H9 (cell line): ENCODE results near the gene LDLR. TPM values are rescaled to one million over a fixed set of nuclear protein-coding genes. Genes with fewer than 3 reads are reported as not detected.

Experiments used
- DNase-seq: peaks from one replicate; pipeline ENCODE4 v3.0.0-alpha.2; 2017
- H2AFZ ChIP-seq: one replicate; pipeline ENCODE4 v1.6.1; 2013; ENCODE audit warnings: mild to moderate bottlenecking, low read length, control low read depth, moderate library complexity
- H2AK5ac ChIP-seq: 2 replicates; pipeline ENCODE4 v1.6.1; 2013; ENCODE audit warnings: low read length, control low read depth, mixed read lengths; ENCODE audit not compliant: insufficient read length
- H2BK120ac ChIP-seq: one replicate; pipeline ENCODE4 v1.6.1; 2013; ENCODE audit warnings: low read depth, mild to moderate bottlenecking, low read length, control low read depth, inconsistent platforms; ENCODE audit not compliant: poor library complexity, severe bottlenecking
- H2BK12ac ChIP-seq: 2 replicates; pipeline ENCODE4 v1.6.1; 2013; ENCODE audit warnings: low read length, control low read depth, mixed read lengths, low read depth; ENCODE audit not compliant: insufficient read length
- H2BK15ac ChIP-seq: 2 replicates; pipeline ENCODE4 v1.6.1; 2013; ENCODE audit warnings: low read depth, low read length, control low read depth
- H2BK20ac ChIP-seq: one replicate; pipeline ENCODE4 v1.6.1; 2013; ENCODE audit warnings: low read depth, mild to moderate bottlenecking, low read length, control low read depth, inconsistent platforms; ENCODE audit not compliant: poor library complexity, severe bottlenecking
- H2BK5ac ChIP-seq: 2 replicates; pipeline ENCODE4 v1.6.1; 2013; ENCODE audit warnings: low read length, control low read depth, mixed read lengths; ENCODE audit not compliant: insufficient read length
- H3K14ac ChIP-seq: 2 replicates; pipeline ENCODE4 v1.6.1; 2013; ENCODE audit warnings: low read length, control low read depth; ENCODE audit not compliant: insufficient read depth
- H3K18ac ChIP-seq: 2 replicates; pipeline ENCODE4 v1.6.1; 2013; ENCODE audit warnings: low read depth, mild to moderate bottlenecking, mixed read lengths, low read length, control low read depth; ENCODE audit not compliant: insufficient read length
- H3K23ac ChIP-seq: 2 replicates; pipeline ENCODE4 v1.6.1; 2013; ENCODE audit warnings: low read length, control low read depth, mixed read lengths, low read depth; ENCODE audit not compliant: insufficient read length
- H3K23me2 ChIP-seq: 2 replicates; pipeline ENCODE4 v1.6.1; 2013; ENCODE audit warnings: low read depth, mild to moderate bottlenecking, mixed read lengths, low read length, control low read depth; ENCODE audit not compliant: insufficient read length, poor library complexity, severe bottlenecking
- H3K27ac ChIP-seq: 2 replicates; pipeline ENCODE4 v1.5.1; 2013; ENCODE audit warnings: low read length, control low read depth, mixed read lengths, low read depth; ENCODE audit not compliant: insufficient read length
- H3K27me3 ChIP-seq: 2 replicates; pipeline ENCODE4 v1.6.1; 2013; ENCODE audit warnings: low read length, control low read depth, inconsistent platforms; ENCODE audit not compliant: insufficient read depth
- H3K4ac ChIP-seq: 2 replicates; pipeline ENCODE4 v1.6.1; 2013; ENCODE audit warnings: low read depth, mild to moderate bottlenecking, control low read depth, inconsistent platforms, low read length, moderate library complexity
- H3K4me1 ChIP-seq: 2 replicates; pipeline ENCODE4 v1.6.1; 2013; ENCODE audit warnings: low read length, control low read depth, inconsistent platforms; ENCODE audit not compliant: insufficient read depth
- H3K4me2 ChIP-seq: 2 replicates; pipeline ENCODE4 v1.6.1; 2013; ENCODE audit warnings: low read length, control low read depth, mixed read lengths; ENCODE audit not compliant: insufficient read length, insufficient read depth
- H3K56ac ChIP-seq: 2 replicates; pipeline ENCODE4 v1.6.1; 2013; ENCODE audit warnings: low read depth, mild to moderate bottlenecking, mixed read lengths, low read length, control low read depth; ENCODE audit not compliant: insufficient read length
- H3K79me1 ChIP-seq: 2 replicates; pipeline ENCODE4 v1.6.1; 2013; ENCODE audit warnings: low read depth, mild to moderate bottlenecking, moderate library complexity, low read length, control low read depth, inconsistent platforms; ENCODE audit not compliant: insufficient read depth, poor library complexity, severe bottlenecking
- H3K79me2 ChIP-seq: 2 replicates; pipeline ENCODE4 v1.6.1; 2013; ENCODE audit warnings: low read length, control low read depth, inconsistent platforms; ENCODE audit not compliant: insufficient read depth
- H3K9ac ChIP-seq: 2 replicates; pipeline ENCODE4 v1.6.1; 2013; ENCODE audit warnings: low read length, control low read depth, mixed read lengths; ENCODE audit not compliant: insufficient read length; ENCODE audit errors: extremely low read depth
- H3K9me3 ChIP-seq: one replicate; pipeline ENCODE4 v1.6.1; 2013; ENCODE audit warnings: low read depth, low read length, inconsistent platforms; ENCODE audit not compliant: control insufficient read depth
- H3T11ph ChIP-seq: one replicate; pipeline ENCODE4 v1.6.1; 2013; ENCODE audit warnings: mild to moderate bottlenecking, low read length, control low read depth, inconsistent platforms
- H4K20me1 ChIP-seq: one replicate; pipeline ENCODE4 v1.6.1; 2013; ENCODE audit not compliant: control insufficient read depth, insufficient read length, insufficient read depth
- H4K5ac ChIP-seq: 2 replicates; pipeline ENCODE4 v1.6.1; 2013; ENCODE audit warnings: low read depth, mild to moderate bottlenecking, mixed read lengths, low read length, control low read depth; ENCODE audit not compliant: insufficient read length
- H4K8ac ChIP-seq: replicated peaks from 2 replicates; pipeline ENCODE4 v1.6.1; 2013; ENCODE audit warnings: low read length, control low read depth, mixed read lengths, low read depth; ENCODE audit not compliant: insufficient read length
- H4K91ac ChIP-seq: 2 replicates; pipeline ENCODE4 v1.6.1; 2013; ENCODE audit warnings: low read depth, mild to moderate bottlenecking, moderate library complexity, mixed read lengths, low read length, control low read depth; ENCODE audit not compliant: insufficient read length
- H3K27ac Mint-ChIP-seq, 3 experiments: 2 replicates in 2 of 3; 3 replicates in 1 of 3; pipeline ENCODE4 v1.8.0; 2020 to 2021; ENCODE audit warnings: mixed read lengths in 3 of 3, mild to moderate bottlenecking in 1 of 3, moderate library complexity in 1 of 3
- H3K27me3 Mint-ChIP-seq: 2 replicates; pipeline ENCODE4 v1.8.0; 2021; ENCODE audit warnings: low read depth, mild to moderate bottlenecking, moderate library complexity, mixed read lengths
- H3K36me3 Mint-ChIP-seq, 3 experiments: 2 replicates in 2 of 3; 3 replicates in 1 of 3; pipeline ENCODE4 v1.8.0; 2020 to 2021; ENCODE audit warnings: low read depth in 3 of 3, mixed read lengths in 3 of 3; ENCODE audit not compliant: insufficient read depth in 1 of 3
- H3K4me1 Mint-ChIP-seq, 2 experiments: 2 replicates each; pipeline ENCODE4 v1.8.0; 2020; ENCODE audit warnings: mixed read lengths in 2 of 2
- H3K4me3 Mint-ChIP-seq, 2 experiments: 2 replicates in 1 of 2; 3 replicates in 1 of 2; pipeline ENCODE4 v1.8.0; 2020 to 2021; ENCODE audit warnings: mild to moderate bottlenecking in 2 of 2, mixed read lengths in 2 of 2, moderate library complexity in 1 of 2
- H3K9me3 Mint-ChIP-seq, 2 experiments: 2 replicates in 1 of 2; 3 replicates in 1 of 2; pipeline ENCODE4 v1.8.0; 2020; ENCODE audit warnings: mild to moderate bottlenecking in 2 of 2, mixed read lengths in 2 of 2, moderate library complexity in 1 of 2
- WGBS: extraction: QIAGEN DNeasy Blood & Tissue Kit; methylation state at CpG from one replicate; pipeline ENCODE4 v1.1.7; 2013; ENCODE audit warnings: missing lambda C conversion rate, low lambda C conversion rate, mixed read lengths; ENCODE audit not compliant: insufficient read length; ENCODE audit errors: extremely low coverage; 5-methylcytosine and 5-hydroxymethylcytosine counted together
- total RNA-seq: library from RNA; stranded (reverse); gene quantifications from 2 replicates; pipeline ENCODE4 v1.2.1, GENCODE V29; 2021
- TF ChIP-seq, protein P1 (sequence below): fragments of 200-600 bp; sonication (generic); conservative IDR thresholded peaks from 3 replicates; pipeline ENCODE4 v1.8.0; 2021; ENCODE audit warnings: antibody characterized with exemption, mild to moderate bottlenecking

LDLR gene
- total RNA-seq, 1 experiment from 2014 or later = 92.7 TPM

- H3K4me1 Mint-ChIP-seq = peaks cover 5 to 11% of the 10 kb centered on the region in 2 experiments
- no peak overlapping the region for H2BK20ac ChIP-seq
- H2BK12ac ChIP-seq = no peak overlapping the region
- H3K27me3 ChIP-seq = no peaks in the 10 kb centered on the region
- H3K27ac ChIP-seq = no peak overlapping the region
- H3K4me3 Mint-ChIP-seq = no peak overlapping the region
- H3K27me3 Mint-ChIP-seq = no peaks in the 10 kb centered on the region
- H4K91ac ChIP-seq = no peak overlapping the region
- no peak overlapping the region for H3K9ac ChIP-seq
- peaks cover 8% of the 10 kb centered on the region; the same call in 1 of the 2 replicates for H3K4me1 ChIP-seq
- H3K4ac ChIP-seq = no peak overlapping the region
- no peak overlapping the region for H2BK15ac ChIP-seq
- WGBS = no CpG with 5 or more reads among the region's 10 CpGs
- no peak overlapping the region for H3T11ph ChIP-seq
- H3K36me3 Mint-ChIP-seq = peaks cover 41 to 61% (median 61%) of the 10 kb centered on the region in 3 experiments
- H3K18ac ChIP-seq = no peak overlapping the region
- no peak for DNase-seq
- H3K4me2 ChIP-seq = no peak overlapping the region
- H2AK5ac ChIP-seq = no peak overlapping the region
- no peak overlapping the region for H2AFZ ChIP-seq
- no peak overlapping the region for H4K5ac ChIP-seq
- TF ChIP-seq, protein P1, sequence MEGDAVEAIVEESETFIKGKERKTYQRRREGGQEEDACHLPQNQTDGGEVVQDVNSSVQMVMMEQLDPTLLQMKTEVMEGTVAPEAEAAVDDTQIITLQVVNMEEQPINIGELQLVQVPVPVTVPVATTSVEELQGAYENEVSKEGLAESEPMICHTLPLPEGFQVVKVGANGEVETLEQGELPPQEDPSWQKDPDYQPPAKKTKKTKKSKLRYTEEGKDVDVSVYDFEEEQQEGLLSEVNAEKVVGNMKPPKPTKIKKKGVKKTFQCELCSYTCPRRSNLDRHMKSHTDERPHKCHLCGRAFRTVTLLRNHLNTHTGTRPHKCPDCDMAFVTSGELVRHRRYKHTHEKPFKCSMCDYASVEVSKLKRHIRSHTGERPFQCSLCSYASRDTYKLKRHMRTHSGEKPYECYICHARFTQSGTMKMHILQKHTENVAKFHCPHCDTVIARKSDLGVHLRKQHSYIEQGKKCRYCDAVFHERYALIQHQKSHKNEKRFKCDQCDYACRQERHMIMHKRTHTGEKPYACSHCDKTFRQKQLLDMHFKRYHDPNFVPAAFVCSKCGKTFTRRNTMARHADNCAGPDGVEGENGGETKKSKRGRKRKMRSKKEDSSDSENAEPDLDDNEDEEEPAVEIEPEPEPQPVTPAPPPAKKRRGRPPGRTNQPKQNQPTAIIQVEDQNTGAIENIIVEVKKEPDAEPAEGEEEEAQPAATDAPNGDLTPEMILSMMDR = no peak
- no peaks in the 10 kb centered on the region for H3K79me2 ChIP-seq
- no peak overlapping the region for H3K14ac ChIP-seq
- H3K9me3 ChIP-seq = no peaks in the 10 kb centered on the region
- H3K9me3 Mint-ChIP-seq = no peaks in the 10 kb centered on the region; a peak in 1 of 5 replicates
- H2BK120ac ChIP-seq = no peak overlapping the region
- H2BK5ac ChIP-seq = no peak overlapping the region
- H3K56ac ChIP-seq = no peak overlapping the region
- peak overlapping the region; percentile 5 to 88 (median 8); a peak in 5 of 7 replicates for H3K27ac Mint-ChIP-seq
- H4K20me1 ChIP-seq = peaks cover 2% of the 10 kb centered on the region
- H4K8ac ChIP-seq = no peak overlapping the region
- H3K79me1 ChIP-seq = no peaks in the 10 kb centered on the region
- no peak overlapping the region for H3K23ac ChIP-seq
- no peaks in the 10 kb centered on the region for H3K23me2 ChIP-seq
Measured at GRCh38 chr19:11064831-11065303, 24.4 kb upstream of the LDLR start.
